Effector memory CD4-positive, alpha-beta T cell (primary cell): ENCODE data around the gene PRKG1.

Experiments used
- DNase-seq, 3 donors: peaks; one replicate each; pipeline ENCODE4 v3.0.0-alpha.2; 2020
- H3K27ac ChIP-seq: 2 replicates; pipeline ENCODE4 v1.7.0; 2013; ENCODE audit warnings: mild to moderate bottlenecking, low read length, moderate library complexity; ENCODE audit not compliant: insufficient read depth, poor library complexity, severe bottlenecking
- H3K27me3 ChIP-seq: replicated peaks from 2 replicates; pipeline ENCODE4 v1.7.0; 2013; ENCODE audit warnings: mild to moderate bottlenecking, low read length; ENCODE audit not compliant: insufficient read depth, control insufficient read depth, poor library complexity, severe bottlenecking
- H3K36me3 ChIP-seq: 2 replicates; pipeline ENCODE4 v1.7.0; 2013; ENCODE audit warnings: mild to moderate bottlenecking, low read length, moderate library complexity; ENCODE audit not compliant: control insufficient read depth, insufficient read depth
- H3K4me1 ChIP-seq: 2 replicates; pipeline ENCODE4 v1.7.0; 2013; ENCODE audit warnings: low read length, mild to moderate bottlenecking; ENCODE audit not compliant: control insufficient read depth, insufficient read depth, poor library complexity, severe bottlenecking
- H3K4me3 ChIP-seq: 2 replicates; pipeline ENCODE4 v1.7.0; 2013; ENCODE audit warnings: low read length, low read depth, mild to moderate bottlenecking; ENCODE audit not compliant: insufficient read depth, poor library complexity, severe bottlenecking
- H3K9me3 ChIP-seq: 2 replicates; pipeline ENCODE4 v1.7.0; 2013; ENCODE audit warnings: mild to moderate bottlenecking, low read length, moderate library complexity; ENCODE audit not compliant: control insufficient read depth

PRKG1 gene

GRCh38 chr10:51522858-51523257 lies 448.6 kb downstream of the PRKG1 start:
- Histone ChIP-seq H3K27me3 (no peaks in the 10 kb centered on the region), H3K9me3 (no peaks in the 10 kb centered on the region), H3K27ac (no peak overlapping the region), H3K36me3 (no peaks in the 10 kb centered on the region), H3K4me1 (no peaks in the 10 kb centered on the region), H3K4me3 (no peak overlapping the region)
- DNase-seq, result no peak

GRCh38 chr10:51523440-51523839 lies 449.2 kb downstream of the PRKG1 start:
- Histone ChIP-seq H3K36me3 (no peaks in the 10 kb centered on the region), H3K27ac (no peak overlapping the region), H3K4me1 (no peaks in the 10 kb centered on the region), H3K27me3 (no peaks in the 10 kb centered on the region), H3K4me3 (no peak overlapping the region), H3K9me3 (no peaks in the 10 kb centered on the region)
- no peak for DNase-seq

- no peaks in the 10 kb centered on the region for H3K36me3 ChIP-seq
- no peaks in the 10 kb centered on the region for H3K4me1 ChIP-seq
- no peak overlapping the region for H3K27ac ChIP-seq
- H3K27me3 ChIP-seq, result no peaks in the 10 kb centered on the region
- no peaks in the 10 kb centered on the region for H3K9me3 ChIP-seq
- no peak overlapping the region for H3K4me3 ChIP-seq
- no peak for DNase-seq
Observed at GRCh38 chr10:51524041-51524440, 449.8 kb downstream of the PRKG1 start.

- Histone ChIP-seq H3K27me3 (no peaks in the 10 kb centered on the region), H3K4me3 (no peak overlapping the region), H3K4me1 (no peaks in the 10 kb centered on the region), H3K36me3 (no peaks in the 10 kb centered on the region), H3K9me3 (no peaks in the 10 kb centered on the region), H3K27ac (no peak overlapping the region)
- DNase-seq, result no peak
Observed at GRCh38 chr10:51527522-51528219, 453.4 kb downstream of the PRKG1 start.

- Histone ChIP-seq H3K4me3 (no peak overlapping the region), H3K27ac (no peak overlapping the region), H3K27me3 (no peaks in the 10 kb centered on the region), H3K9me3 (no peaks in the 10 kb centered on the region), H3K36me3 (no peaks in the 10 kb centered on the region), H3K4me1 (no peaks in the 10 kb centered on the region)
- DNase-seq, result no peak
Observed at GRCh38 chr10:51528527-51528926, 454.2 kb downstream of the PRKG1 start.

GRCh38 chr10:51530541-51530940 lies 456.3 kb downstream of the PRKG1 start:
- Histone ChIP-seq H3K4me1 (no peaks in the 10 kb centered on the region), H3K27me3 (no peaks in the 10 kb centered on the region), H3K36me3 (no peaks in the 10 kb centered on the region), H3K9me3 (no peaks in the 10 kb centered on the region), H3K27ac (no peak overlapping the region), H3K4me3 (no peak overlapping the region)
- DNase-seq, result no peak

- H3K27ac ChIP-seq, result no peak overlapping the region
- no peaks in the 10 kb centered on the region for H3K9me3 ChIP-seq
- no peaks in the 10 kb centered on the region for H3K27me3 ChIP-seq
- H3K4me1 ChIP-seq, result no peaks in the 10 kb centered on the region
- DNase-seq, result no peak
- no peak overlapping the region for H3K4me3 ChIP-seq
- H3K36me3 ChIP-seq, result no peaks in the 10 kb centered on the region
Observed at GRCh38 chr10:51532044-51532443, 457.8 kb downstream of the PRKG1 start.

- H3K27me3 ChIP-seq, result no peaks in the 10 kb centered on the region
- no peak overlapping the region for H3K27ac ChIP-seq
- H3K36me3 ChIP-seq, result no peaks in the 10 kb centered on the region
- H3K4me3 ChIP-seq, result no peak overlapping the region
- H3K4me1 ChIP-seq, result no peaks in the 10 kb centered on the region
- DNase-seq, result no peak
- H3K9me3 ChIP-seq, result no peaks in the 10 kb centered on the region
Observed at GRCh38 chr10:51542853-51543252, 468.6 kb downstream of the PRKG1 start.

GRCh38 chr10:51544933-51545332 lies 470.6 kb downstream of the PRKG1 start:
- Histone ChIP-seq H3K4me3 (no peak overlapping the region), H3K4me1 (no peaks in the 10 kb centered on the region), H3K36me3 (no peaks in the 10 kb centered on the region), H3K9me3 (no peaks in the 10 kb centered on the region), H3K27me3 (no peaks in the 10 kb centered on the region), H3K27ac (no peak overlapping the region)
- DNase-seq, result no peak

GRCh38 chr10:51547941-51548340 lies 473.7 kb downstream of the PRKG1 start:
- Histone ChIP-seq H3K36me3 (no peaks in the 10 kb centered on the region), H3K4me3 (no peak overlapping the region), H3K27ac (no peak overlapping the region), H3K9me3 (no peaks in the 10 kb centered on the region), H3K4me1 (no peaks in the 10 kb centered on the region), H3K27me3 (no peaks in the 10 kb centered on the region)
- no peak for DNase-seq
